Femur (tissue), 1 donor: ENCODE measurements around the gene CRISPLD2.
A peak's percentile ranks its signal among the peaks of the same experiment; 100 is the strongest.
"Not testable (repeated sequence)": the region's sequence is repeated elsewhere in the genome, so short reads cannot be mapped to it uniquely, and the experiment has no call there.

Source experiments
- DNase-seq: peaks from one replicate; pipeline ENCODE4 v3.0.0-alpha.2; 2017

CRISPLD2 gene

DNA sequence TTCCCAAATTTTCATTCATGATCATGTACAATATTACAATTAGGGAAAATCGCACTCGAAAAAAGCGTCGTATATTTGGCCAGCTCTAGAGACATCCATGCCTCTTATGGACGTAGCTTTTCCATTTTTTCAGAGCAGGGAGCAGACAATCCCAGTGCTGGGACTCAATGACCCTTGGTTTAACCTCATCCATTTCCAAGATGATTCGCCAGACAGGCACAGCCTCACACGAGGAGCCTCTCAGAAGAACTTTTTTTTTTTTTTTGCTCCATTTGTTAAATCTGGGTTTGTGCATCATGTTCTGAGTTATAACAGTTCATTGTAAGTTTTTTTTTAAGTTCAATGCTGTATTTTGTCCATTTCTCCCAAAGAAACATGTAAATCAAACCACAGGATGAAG is 99.5 kb downstream of the CRISPLD2 start:
- DNase-seq, result no peak

DNA sequence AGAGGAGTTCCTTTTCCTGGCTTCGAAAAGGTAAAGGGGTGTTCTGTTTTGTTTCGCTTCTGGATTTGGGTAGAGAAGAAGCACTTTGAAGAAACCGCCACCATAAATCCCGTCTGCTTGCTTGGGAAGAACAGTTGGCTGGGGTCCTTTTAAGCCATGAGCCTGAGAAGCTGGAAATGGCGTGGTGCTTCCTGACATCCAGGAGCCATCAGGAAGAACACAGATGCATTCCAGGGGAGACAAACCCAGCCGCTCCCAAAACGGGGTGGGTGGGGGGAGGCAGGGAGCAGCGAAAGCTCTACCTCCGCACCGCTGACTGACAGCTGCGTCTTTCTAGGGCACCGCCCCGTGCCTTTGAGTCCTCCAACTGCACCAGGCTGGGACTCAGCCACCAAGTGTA is 99.9 kb downstream of the CRISPLD2 start:
- no peak for DNase-seq

DNA sequence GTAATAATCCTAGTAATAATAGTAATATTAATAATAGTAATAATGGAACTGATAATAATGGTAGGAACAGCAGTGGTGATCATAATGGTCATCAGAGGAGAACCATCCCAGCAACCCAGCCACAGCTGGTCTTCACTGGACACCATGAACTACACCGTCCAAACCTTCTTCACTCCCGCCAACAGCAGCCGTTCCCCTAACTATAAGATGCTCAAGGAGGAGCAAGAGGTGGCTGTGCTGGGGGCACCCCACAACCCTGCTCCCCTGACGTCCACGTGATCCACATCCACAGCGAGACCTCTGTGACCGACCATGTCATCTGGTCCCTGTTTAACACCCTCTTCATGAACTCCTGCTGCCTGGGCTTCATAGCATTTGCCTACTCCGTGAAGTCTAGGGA is 100.5 kb downstream of the CRISPLD2 start:
- DNase-seq, result no peak

DNA sequence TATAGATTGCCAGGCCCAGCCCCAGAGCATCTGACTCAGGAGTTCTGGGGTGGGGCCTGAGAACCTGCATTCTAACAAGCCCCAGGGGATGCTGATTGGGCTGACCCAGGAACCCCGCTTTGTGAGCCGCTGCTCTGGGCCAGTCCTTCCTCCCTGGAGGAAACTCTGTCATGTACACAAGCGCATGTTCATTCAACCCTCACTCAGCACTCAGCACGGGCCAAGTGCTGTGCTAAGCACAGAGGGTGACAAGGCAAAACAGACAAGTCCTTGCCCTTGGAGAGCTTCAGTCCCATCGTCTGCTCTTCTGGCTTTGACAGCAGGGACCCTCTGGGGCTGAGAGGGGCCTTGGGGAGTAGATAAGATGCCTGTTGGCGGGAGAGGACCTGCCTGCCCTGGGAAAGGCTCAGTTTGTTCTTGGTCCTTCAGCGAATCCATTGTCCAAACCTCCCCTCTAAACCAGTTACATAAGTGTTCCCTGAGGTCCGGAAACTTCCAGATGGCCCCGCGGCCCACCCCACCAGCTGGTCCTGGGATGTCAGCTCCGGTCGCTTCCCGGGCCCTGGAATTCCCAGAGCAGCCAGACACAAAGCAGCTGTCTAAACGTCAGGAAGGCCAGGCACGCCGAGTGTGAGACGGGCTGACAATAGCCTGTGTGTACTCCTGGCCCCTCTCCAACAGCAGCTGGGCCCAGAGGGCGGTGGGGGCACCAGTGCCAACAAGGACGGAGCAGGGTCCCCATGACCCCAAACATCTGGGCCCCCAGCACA is 102.8 kb downstream of the CRISPLD2 start:
- peak; percentile 90 for DNase-seq

DNA sequence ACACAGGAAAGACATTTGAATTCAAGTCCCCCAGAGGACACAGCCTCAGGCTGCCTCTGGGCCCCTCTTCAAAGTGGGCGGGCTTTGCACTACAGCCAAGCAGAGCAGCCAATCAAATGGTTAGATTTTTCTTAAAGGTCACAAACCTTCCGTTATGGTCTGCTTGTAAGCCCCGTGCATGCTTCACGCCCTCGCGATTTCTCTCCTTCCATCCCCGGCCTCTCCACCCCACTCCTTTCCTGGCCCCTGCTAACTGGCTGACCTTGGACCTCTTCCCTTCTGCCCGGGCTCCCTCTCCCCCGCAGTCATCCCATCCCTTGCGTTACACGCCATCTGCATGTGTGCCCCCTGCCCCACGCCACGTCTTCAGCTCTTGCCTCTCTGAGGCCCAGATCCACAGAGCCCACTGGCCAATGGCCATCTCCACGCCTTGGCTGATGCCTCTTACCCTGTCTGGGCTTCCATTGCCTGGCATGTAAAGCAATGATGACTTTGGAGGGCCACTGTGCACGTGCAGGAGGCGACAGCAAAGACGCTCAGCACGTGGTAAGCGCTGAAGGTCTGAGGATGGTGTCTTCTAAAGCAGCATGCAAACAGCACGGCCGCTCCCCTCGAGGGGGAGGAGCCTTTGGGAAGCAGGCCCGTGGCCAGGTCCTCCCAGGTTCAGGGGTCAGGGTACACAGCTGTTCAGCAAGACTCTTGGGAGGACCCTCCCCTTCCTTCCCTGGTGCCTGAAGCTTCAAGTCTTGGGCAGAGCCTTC is 104.7 kb downstream of the CRISPLD2 start:
- DNase-seq, result peak; percentile 81

DNA sequence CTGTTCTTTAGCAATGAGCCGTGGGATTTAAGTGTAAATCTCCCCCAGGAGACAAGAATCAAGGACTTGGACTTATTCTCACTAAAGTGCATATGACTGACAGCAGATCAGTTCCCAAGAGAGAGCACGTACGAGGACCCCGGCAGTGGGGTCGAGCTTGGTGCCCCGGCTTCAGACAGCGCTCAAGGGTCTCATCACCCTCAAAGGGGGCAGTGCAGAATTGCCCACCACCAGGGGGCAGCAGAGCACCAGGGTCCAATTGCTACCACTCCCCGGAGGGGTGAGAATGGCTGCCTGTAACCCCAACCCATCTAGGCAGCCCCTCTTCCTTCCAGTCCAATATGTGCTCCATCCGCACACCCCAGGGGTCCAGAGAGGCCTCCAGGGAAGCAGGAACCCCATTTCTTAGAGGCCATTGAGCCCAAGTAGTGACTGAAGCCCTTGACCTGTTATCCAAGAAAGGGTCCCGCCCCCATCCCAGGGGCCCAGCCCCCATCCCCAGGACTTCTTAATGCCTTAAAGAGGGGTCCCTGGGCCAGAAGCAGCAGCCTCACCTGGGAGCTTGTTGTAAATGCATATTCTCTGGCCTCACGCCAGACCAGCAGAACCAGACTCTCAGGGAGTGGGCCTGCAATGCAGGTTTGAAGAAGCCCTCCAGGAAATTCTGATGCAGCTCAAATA is 105.4 kb downstream of the CRISPLD2 start:
- DNase-seq, result peak; percentile 59

DNA sequence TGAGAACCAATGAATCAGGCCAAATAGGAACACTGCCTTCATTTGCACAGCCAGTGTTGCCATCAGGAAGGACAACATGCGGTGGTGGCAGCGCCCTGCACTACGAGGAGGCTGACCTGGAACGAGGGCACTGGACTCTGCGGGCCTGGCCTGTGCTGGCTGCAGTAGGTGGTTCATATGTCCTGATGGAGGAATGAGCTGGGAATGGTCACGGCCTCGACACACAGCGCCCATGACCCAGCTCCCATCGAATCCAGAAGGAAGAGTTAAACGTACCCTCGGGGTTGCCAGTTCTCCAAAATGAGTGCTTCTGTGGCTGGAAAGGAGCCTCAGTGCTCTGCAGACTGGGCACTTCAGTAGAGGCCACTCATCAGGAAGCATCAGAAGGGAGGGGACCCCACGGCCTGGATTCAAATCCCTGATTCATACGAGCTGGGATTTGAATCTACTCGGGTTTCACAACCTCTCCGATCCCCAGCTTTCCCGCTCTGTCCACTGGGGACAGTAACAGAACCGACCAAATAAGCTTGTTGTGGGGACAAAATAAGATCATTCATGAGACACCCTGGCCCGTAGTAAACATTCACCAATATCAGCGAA is 106.1 kb downstream of the CRISPLD2 start:
- DNase-seq, result no peak

DNA sequence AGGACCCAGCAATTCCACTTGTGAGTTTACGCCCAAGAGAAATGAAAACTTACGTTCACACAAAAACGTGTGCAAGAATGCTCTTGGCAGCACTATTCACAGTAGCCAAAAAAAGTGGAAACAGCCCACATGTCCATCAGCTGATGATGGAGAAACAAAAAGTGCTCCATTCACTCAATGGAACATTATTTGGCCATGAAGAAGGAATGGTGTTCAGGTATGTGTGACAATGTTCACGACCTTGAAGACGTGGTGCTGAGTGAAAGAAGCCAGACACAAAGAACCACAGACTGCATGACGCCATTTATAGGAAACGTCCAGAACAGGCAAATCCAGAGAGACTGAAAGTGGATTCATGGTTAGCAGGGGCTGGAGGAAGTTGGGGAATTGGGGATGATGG is 106.7 kb downstream of the CRISPLD2 start:
- DNase-seq, result no peak

DNA sequence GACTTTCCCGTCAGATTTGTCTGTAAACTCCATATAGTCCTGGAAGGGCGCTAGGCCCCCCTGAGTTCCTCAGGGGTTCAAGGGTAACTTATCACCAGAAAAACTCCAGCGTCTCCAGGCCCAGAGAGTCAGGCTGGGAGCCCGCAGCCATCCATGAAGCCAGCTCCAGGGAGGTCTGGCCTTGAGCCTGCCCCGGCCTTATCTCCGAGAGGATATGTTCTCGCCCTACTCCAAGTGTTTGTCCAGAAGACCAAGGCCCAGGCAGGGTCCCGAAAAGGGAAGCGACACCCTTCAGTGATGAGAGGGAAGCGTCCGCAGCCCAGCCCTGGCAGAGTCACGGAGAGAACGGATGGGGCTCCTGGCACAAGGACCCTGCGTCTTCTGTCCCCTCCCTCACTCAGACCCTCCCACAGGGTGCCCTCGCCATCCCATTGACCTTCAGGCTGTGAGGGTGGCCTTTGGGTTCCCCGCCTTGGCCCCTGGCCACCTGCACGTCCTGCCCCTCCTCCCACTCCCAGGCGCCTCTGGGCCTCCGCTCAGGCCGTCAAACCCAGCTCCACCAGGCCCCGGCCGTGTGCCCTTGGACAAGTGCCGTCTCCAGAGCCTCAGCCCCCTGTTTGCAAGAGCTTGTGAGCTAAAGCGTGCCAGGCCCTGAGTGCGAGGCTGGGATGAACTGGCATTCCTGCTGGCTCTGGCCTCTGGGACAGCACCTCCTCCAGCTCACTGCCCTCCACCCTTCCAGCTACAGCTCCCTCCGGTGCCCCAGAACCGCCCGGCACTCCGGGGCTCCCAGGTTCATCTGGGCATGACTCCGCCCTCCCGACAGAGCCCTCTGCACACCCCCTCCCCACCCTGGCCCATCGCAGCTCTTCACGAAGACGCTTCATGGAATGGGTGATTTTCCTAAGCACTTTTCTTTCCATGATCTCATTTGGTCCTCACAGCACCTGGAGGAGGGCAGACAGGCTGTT is 108.1 kb downstream of the CRISPLD2 start:
- DNase-seq, result no peak

DNA sequence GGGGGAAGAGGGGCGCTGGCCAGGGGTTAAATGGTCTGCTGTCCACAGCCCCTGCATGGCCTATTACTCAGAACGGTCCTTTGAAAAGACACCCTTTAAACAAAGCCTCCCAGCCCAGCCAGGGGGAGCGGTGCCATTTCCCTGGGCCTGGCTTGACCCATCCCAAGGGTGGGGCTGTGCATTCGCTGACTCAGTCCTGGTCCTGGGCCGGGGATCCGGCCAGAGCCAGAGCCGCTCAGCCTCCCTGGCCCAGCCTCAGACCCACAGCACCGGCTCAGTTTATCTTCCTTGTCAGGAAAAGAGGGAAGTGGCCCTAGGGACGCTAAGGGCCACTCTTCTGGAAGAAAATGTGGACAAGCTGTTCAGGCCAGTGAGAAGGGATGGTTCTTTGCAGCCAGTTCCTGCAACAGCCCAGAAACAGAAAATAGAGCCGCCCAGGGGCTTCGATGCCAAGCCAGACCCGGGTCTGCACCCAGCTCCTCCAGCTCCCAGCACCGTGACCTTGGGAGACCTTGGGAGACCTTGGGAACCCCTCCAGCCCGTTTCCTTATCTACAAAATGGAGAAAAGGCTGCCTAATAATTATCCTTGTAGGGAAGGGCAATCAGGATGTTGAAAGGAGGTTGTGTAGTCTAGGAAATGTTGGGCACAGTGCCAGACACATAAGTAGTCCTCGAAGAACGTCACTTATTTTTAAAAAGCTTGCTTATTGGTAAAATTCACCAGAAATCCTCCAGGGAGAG is 109.1 kb downstream of the CRISPLD2 start:
- DNase-seq, result peak; percentile 71

DNA sequence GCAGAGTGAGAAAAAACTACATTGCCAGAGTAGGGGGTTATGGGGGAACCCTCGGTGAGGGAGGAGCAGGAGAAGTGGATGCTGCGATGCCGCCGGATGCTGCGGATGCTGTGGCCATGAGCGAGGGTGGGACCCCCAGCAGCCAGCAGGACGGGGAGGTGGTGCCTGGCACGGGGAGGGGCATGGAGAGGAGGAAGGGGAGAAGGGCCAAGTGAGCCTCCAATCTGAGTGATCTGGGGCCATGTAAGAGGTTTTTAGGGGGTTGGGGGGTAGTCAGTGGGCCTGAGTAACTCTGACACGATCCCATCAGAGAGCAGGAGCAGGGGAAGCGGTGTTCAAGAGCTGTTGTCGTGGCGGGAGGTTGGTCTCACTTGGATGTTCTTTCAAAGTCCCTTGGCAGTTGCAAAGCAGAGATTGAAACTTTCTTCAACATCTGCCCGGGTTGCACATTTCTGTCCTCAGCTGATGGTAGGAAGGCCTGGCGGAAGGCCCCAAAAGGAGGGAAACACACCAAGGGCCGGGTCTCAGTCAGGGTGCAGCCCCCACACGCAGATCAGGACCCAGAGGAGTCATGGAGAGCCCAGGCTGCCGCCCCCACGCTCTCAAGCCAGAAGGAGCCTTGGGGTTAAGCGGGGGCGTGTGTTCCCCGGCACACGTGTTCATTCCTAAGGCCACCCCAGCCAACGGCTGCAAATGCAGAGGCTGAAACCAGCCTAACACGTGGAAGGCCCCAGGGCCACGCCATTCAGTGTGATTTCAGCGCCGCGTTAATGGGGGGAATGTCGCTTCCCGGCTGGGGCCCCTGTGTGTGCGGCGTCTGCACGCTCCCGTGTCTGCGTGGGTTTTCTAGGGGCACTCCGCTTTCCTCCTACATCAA is 109.9 kb downstream of the CRISPLD2 start:
- no peak for DNase-seq

DNA sequence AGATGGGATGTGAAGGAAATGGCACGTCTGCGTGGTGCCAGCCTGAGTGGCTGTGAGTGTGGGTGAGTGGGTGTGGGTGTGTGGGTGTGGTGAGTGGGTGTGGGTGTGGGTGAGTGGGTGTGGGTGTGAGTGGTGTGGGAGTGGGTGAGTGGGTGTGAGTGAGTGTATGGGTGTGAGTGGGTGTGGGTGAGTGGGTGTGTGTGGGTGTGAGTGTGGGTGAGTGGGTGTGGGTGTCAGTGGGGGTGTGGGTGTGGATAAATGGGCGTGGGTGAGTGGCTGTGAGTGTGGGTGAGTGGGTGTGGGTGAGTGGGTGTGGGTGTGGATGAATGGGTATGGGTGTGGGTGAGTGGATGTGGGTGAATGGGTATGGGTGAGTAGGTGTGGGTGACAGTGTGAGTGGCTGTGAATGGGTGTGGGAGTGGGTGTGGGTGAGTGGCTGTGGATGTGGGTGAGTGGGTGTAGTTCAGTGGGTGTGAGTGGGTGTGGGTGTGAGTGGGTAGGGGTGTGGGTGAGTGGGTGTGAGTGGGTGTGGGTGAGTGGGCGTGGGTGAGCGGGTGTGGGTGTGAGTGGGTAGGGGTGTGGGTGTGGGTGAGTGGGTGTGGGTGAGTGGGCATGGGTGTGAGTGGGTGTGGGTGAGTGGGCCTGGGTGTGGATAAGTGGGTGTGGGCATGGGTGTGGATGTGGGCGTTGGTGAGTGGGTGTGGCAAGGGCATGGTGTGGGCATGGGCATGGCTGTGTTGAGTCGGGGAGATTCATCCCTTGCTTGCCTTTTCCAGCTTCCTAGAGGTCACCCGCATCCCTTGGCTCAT is 110.7 kb downstream of the CRISPLD2 start:
- DNase-seq, result no peak

DNA sequence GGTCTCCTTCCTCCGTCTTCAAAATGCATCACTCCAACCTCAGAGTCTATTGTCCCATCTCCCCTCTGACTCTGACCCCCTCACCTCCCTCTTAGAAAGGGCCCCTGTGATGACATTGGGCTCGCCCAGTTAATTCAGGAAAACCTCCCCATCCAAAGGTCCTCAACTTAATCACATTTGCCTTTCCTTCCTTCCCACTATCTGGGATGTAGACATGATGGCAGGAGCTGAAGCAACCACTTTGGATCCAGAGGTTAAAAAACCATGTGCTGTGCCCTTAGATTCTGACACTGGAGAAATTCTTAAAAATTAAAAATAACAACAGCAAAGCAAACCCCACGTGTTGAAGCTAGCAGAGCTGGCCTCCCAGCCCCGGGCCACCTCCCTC is 111.3 kb downstream of the CRISPLD2 start:
- DNase-seq, result no peak

DNA sequence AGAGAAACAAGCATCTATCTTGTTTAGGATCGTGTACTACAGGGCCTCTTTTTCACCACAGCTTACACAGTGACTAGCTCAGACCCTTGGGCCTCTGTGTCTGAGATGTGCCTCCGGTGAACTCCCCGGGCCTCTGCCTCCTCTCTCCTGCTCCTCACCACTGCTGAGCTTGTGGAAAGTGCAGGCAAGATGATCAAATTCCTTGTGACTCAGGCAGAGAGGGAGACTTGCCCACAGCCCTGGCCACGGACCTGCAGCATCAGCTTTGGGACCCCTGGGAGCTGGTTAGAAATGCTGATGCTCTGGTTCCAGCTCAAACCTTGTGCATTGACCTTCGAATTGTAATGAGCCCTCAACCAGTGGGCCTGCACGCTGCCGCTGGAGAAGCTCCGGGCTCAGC is 111.7 kb downstream of the CRISPLD2 start:
- DNase-seq, result no peak

DNA sequence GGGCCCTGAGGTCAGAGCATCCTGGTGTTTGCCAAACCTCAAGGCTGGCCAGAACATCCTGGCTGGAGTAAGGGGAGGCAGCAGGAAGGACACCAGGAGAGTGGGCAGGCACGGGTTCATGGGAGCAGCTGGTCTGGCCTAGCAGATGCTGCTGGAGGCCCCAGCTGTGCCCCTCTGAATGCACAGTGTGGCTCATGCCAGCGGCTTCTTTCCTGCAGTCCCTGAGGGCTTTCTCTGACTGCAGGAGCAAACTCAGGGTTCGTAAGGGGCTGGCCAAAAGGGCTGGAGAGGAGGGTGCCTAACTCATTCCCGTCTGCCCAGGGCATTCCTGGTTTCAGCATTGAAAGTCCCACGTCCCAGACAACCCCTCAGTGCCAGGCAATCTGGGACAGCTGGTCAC is 112.9 kb downstream of the CRISPLD2 start:
- no peak for DNase-seq

DNA sequence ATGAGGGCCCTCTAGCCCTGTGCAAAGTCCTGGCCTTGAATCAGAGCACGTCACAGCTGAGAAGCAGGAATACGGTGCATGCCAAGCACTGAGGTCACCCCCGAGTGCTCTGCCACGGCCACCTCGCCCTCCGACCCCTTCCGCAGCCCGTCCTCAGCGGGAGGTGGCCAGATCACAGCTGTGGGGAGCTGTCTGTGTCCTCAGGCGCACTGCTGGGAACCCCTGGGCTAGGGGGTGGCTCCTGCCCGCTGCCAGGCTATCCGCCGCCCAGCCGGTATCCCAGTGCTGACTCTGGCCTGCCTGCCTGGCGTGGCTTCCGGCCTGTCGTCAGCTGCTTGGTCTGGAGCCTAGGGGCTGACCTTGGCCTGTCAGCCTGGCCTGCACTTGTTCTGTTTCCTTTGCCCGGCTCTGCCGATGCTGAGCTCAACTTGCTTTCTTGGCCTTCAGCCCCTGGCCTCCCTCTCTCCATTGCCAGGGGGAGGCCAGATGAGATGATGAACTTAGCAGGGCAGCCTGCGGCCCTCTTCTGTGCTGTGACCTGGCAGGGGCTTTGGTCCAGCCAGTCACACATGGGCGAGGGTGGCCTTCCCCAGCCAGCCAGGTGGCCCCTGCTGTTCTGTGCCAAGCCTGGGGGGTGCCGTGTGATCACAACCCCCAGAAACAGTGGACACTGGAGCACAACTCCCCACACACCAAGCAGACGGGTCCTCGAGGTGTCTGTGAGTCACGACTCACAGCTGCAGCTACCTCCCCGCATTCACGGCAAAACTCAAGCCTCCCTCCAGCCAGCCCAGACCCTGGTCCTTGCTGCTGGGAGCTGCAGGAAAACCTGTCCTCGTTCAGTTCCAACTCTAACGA is 114.2 kb downstream of the CRISPLD2 start:
- peak; percentile 81 for DNase-seq

DNA sequence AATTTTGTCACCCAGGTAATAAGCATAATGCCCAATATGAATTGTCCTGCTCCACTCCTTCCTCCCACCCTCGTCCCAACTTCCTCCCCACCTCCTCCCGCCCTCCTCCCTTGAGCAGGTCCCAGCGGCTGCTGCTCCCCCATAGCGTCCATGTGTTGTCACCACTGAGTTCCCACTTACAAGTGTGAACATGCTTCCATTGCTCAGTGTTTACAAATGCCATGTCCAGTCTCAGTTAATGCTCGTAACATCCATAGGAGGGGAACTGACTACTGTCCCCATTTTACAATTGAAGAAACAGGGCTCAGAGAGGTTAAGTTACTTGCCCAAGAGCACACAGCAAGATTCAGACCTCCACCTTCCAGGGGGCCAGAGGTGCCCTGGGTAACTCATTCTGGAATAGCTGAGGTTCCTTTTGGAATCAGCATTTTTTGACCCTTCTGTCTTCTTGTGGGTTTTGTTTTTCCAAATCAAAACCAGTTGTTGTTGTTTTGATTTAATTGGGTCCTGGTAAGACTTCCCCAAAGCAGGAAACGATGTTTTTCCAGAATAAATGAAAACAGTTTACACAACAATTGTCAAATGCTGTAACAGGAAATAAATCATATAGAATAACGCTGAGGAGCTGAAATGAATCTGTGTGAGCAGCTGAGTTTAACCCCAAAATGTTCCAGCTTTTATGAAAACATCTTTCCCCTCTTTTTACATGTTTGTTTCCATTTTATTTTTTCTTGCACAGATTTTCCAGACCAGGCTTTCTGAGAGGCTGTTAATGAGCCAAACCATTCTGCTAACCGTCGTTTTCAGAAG is 117.6 kb downstream of the CRISPLD2 start:
- no peak for DNase-seq

DNA sequence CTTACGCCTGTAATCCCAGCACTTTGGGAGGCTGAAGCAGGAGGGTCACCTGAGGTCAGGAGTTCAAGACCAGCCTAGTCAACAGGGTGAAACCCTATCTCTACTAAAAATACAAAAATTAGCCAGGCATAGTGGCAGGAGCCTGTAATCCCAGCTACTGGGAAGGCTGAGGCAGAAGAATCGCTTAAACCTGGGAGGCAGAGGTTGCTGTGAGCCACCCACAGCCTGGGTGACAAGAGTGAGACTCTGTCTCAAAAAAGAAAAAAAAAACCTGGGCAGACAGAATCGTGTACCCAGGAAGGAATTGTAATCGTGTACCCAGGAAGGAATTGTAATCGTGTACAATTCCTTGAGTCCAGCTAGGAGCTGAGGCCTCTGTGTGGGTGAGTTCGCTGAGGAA is 118.8 kb downstream of the CRISPLD2 start:
- DNase-seq, result not testable (repeated sequence)
